Measurements from ENCODE around the gene CDH13.

Gene CDH13

DNA sequence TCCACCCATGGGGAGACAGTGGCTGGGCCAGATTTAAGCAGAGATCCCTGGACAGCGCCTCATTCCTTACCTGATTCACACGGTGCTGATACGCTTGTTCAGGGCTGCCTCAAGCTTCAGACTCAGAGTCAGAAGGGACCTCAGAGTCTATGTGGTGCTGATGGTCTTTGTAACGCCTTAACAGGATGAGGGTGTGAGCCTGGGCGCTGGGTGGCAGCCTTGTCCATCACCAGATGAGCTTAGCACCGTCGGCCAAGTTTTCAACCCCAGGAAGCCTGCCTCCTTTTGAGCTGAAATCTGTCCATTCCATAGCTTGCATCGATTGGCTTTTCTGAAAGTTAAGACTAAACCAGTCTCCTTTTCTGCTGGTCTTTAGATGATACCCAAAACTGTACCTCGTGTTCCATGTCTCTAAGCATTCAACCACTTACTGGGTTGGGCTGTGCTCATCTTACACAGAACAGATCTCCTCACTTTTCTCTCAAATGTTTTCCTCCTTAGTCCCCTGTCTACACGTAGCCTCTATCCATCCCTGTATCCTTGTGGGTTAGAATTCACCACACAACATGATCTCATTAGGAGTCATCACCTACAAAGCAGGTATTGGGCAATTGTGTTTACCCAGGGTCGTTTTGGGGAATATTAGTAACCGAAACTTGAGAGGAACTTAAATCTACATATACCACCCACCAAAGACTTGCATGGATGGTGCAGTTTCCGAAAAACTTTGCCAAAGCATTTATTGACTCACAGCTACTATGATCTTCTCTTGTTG is 573.4 kb downstream of the CDH13 start:
- H3K27ac ChIP-seq (ENCODE audit: low read depth, low read length) = no peak overlapping the region
- no peaks in the 10 kb centered on the region for H3K9me2 ChIP-seq (replicated peaks; ENCODE audit: control insufficient read depth, low read length)
- no peaks in the 10 kb centered on the region for H3K4me1 ChIP-seq (ENCODE audit: control insufficient read depth, low read length)
- no peaks in the 10 kb centered on the region for H3K79me2 ChIP-seq (ENCODE audit: control insufficient read depth, low read length)
- TF ChIP-seq CTCF (IDR thresholded peaks at IDR 0.05; ENCODE audit: low read depth, low read length, poor library complexity, severe bottlenecking) = no peak
- TF ChIP-seq EZH2phosphoT487 (IDR thresholded peaks at IDR 0.05; ENCODE audit: borderline replicate concordance, low read length) = no peak
- H3F3A ChIP-seq (ENCODE audit: control insufficient read depth, insufficient read depth) = no peaks in the 10 kb centered on the region
- H3K9me3 ChIP-seq (ENCODE audit: control insufficient read depth, insufficient read depth, low read length) = no peaks in the 10 kb centered on the region
- H3K4me3 ChIP-seq (ENCODE audit: low read length) = no peak overlapping the region
- H3K36me3 ChIP-seq (ENCODE audit: control insufficient read depth, low read length) = no peaks in the 10 kb centered on the region
- H3K4me2 ChIP-seq (ENCODE audit: low read length) = no peak overlapping the region
- H3K27me3 ChIP-seq (ENCODE audit: control insufficient read depth, low read length) = no peaks in the 10 kb centered on the region
- no peaks in the 10 kb centered on the region for H4K20me1 ChIP-seq (ENCODE audit: control insufficient read depth, insufficient read depth, low read depth, low read length)

DNA sequence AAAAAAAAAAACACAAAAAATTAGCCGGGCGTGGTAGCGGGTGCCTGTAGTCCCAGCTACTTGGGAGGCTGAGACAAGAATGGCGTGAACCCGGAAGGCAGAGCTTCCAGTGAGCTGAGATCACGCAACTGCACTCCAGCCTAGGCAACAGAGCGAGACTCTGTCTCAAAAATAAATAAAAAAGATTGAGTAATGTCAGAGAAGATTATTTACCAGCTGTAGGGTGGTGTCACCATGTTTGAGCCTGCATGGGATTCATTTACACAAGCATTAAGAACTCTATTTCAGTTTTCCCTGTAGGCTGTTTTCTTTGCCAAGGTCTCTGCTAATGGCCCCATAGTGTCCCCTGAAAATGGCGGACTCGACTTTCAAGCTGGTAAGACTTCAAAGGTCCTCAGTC is 575.0 kb downstream of the CDH13 start:
- H3K4me3 ChIP-seq (ENCODE audit: low read length) = no peak overlapping the region
- TF ChIP-seq CTCF (IDR thresholded peaks at IDR 0.05; ENCODE audit: low read depth, low read length, poor library complexity, severe bottlenecking) = no peak
- TF ChIP-seq EZH2phosphoT487 (IDR thresholded peaks at IDR 0.05; ENCODE audit: borderline replicate concordance, low read length) = no peak
- no peaks in the 10 kb centered on the region for H3F3A ChIP-seq (ENCODE audit: control insufficient read depth, insufficient read depth)
- H3K36me3 ChIP-seq (ENCODE audit: control insufficient read depth, low read length) = no peaks in the 10 kb centered on the region
- no peaks in the 10 kb centered on the region for H3K79me2 ChIP-seq (ENCODE audit: control insufficient read depth, low read length)
- no peak overlapping the region for H3K27ac ChIP-seq (ENCODE audit: low read depth, low read length)
- no peaks in the 10 kb centered on the region for H3K9me3 ChIP-seq (ENCODE audit: control insufficient read depth, insufficient read depth, low read length)
- H3K9me2 ChIP-seq (replicated peaks; ENCODE audit: control insufficient read depth, low read length) = no peaks in the 10 kb centered on the region
- no peaks in the 10 kb centered on the region for H4K20me1 ChIP-seq (ENCODE audit: control insufficient read depth, insufficient read depth, low read depth, low read length)
- no peaks in the 10 kb centered on the region for H3K27me3 ChIP-seq (ENCODE audit: control insufficient read depth, low read length)
- H3K4me2 ChIP-seq (ENCODE audit: low read length) = no peak overlapping the region
- H3K4me1 ChIP-seq (ENCODE audit: control insufficient read depth, low read length) = no peaks in the 10 kb centered on the region

DNA sequence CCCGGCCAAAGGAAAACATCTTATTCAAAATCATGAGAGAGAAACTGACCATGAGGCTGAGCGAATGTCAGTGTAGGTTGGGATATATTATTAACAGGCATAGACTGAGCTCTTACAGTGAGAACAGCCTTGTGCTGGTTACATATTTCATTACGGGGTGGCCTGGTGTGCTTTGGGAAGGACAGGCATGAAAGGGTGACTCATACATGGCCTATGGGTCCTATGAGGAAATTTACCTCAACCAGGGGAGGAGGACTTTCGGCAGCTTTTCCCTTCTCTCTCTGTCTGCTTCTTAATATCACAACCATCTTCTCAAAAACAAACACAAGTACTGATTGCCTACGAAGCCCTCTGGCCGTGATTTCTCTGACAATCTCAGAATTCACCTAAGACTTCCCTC is 579.1 kb downstream of the CDH13 start:
- no peak overlapping the region for H3K27ac ChIP-seq (ENCODE audit: low read depth, low read length)
- no peak for TF ChIP-seq CTCF (IDR thresholded peaks at IDR 0.05; ENCODE audit: low read depth, low read length, poor library complexity, severe bottlenecking)
- H4K20me1 ChIP-seq (ENCODE audit: control insufficient read depth, insufficient read depth, low read depth, low read length) = no peaks in the 10 kb centered on the region
- H3K9me2 ChIP-seq (replicated peaks; ENCODE audit: control insufficient read depth, low read length) = no peaks in the 10 kb centered on the region
- H3K27me3 ChIP-seq (ENCODE audit: control insufficient read depth, low read length) = no peaks in the 10 kb centered on the region
- H3K79me2 ChIP-seq (ENCODE audit: control insufficient read depth, low read length) = no peaks in the 10 kb centered on the region
- H3K4me2 ChIP-seq (ENCODE audit: low read length) = no peak overlapping the region
- H3K36me3 ChIP-seq (ENCODE audit: control insufficient read depth, low read length) = no peaks in the 10 kb centered on the region
- H3K4me1 ChIP-seq (ENCODE audit: control insufficient read depth, low read length) = no peaks in the 10 kb centered on the region
- H3K4me3 ChIP-seq (ENCODE audit: low read length) = no peak overlapping the region
- H3F3A ChIP-seq (ENCODE audit: control insufficient read depth, insufficient read depth) = no peaks in the 10 kb centered on the region
- no peaks in the 10 kb centered on the region for H3K9me3 ChIP-seq (ENCODE audit: control insufficient read depth, insufficient read depth, low read length)

Measured in DOHH2 (cell line).